ENCODE results near the gene DHRSX.
"Not testable (repeated sequence)": the region's sequence is repeated elsewhere in the genome, so short reads cannot be mapped to it uniquely, and the experiment has no call there.

The DHRSX gene

DNA sequence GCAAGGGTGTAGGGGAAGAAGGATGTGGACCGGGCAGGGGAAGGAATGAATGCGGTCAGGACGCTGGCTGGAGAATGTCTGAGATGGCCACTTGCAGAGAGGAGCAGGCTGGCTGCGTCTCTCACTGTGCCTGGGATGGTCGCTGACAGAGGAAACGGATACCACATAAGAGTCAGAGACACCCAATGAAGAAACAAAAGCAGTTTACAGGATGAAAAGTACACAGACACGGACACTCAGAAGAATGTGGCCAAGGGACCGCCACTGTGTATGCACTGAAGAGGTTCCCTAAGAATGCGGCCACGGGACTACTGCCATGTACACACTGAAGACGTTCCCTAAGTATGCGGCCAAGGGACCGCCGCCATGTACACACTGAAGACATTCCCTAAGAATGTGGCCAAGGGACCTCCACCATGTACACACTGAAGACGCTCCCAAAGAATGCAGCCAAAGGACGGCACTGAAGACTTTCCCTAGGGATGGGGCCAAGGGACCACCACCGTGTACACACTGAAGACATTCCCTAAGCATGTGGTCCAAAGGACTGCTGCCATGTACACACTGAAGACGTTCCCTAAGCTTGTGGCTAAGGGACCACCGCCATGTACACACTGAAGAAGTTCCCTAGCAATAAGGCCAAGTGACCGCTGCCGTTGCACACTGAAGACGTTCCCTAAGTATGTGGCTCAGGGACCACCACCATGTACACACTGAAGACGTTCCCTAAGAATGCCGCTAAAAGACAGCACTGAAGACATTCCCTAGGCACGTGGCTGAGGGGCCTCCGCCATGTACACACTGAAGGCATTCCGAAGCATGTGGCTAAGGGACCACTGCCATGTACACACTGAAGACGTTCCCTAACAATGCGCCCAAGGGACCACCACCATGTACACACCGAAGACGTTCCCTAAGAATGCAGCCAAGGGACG is 32.2 kb downstream of the DHRSX start:
- TF ChIP-seq FOXP2 (optimal IDR thresholded peaks at IDR 0.05; ENCODE audit: control extremely low read depth, extremely low read length, insufficient read depth) (no peak), EZH2 (IDR thresholded peaks at IDR 0.05) (no peak), POLR2AphosphoS5 (IDR thresholded peaks at IDR 0.05; ENCODE audit: borderline replicate concordance, low read depth, low read length) (no peak)
- H3K9ac ChIP-seq (ENCODE audit: insufficient read length) = no peak overlapping the region
- H3K9me3 ChIP-seq (ENCODE audit: low read depth, low read length) = no peaks in the 10 kb centered on the region
- DNase-seq (ENCODE audit: low read depth, low spot score) = no peak
- no peak overlapping the region for H3K27ac ChIP-seq
- no peaks in the 10 kb centered on the region for H3K36me3 ChIP-seq (ENCODE audit: insufficient read depth, low read length)
- H3K4me3 ChIP-seq = no peak overlapping the region

DNA sequence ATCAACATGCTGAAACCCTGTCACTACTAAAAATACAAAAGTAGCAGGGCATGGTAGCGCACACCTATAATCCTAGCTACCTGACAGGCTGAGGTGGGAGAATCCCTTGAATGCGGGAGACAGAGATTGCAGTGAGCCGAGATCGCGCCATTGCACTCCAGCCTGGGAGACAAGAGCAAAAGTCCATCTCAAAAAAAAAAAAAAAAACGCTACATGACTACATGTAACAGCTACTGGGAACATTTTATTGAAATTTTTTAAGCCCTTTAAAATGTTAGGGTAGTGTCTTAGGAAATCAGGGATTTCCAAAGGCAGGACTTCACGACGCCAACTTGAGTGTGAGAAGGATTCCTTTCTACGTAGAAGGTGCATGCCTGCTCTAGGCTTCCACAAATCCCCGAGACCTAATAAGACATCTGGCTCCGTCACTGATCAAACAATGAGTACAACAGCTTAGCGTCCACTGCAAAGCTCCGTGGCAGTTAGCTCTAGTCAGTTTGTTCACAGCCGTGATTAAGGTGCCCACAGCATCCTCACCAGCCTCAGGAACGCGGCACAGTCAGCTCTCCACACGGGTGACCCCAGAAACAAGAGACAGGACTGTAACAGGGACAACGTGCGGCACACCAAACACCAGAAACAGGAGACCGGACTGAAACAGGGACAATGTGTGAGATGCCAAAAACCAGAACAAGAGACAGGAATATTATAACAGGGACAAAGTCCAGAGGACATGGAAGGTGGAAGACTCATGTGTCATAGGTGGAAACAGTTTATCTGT is 33.7 kb downstream of the DHRSX start:
- H3K9me3 ChIP-seq (ENCODE audit: low read depth, low read length) = no peaks in the 10 kb centered on the region
- TF ChIP-seq FOXP2 (optimal IDR thresholded peaks at IDR 0.05; ENCODE audit: control extremely low read depth, extremely low read length, insufficient read depth) = no peak
- TF ChIP-seq EZH2 (IDR thresholded peaks at IDR 0.05) = no peak
- no peak for TF ChIP-seq POLR2AphosphoS5 (IDR thresholded peaks at IDR 0.05; ENCODE audit: borderline replicate concordance, low read depth, low read length)
- no peak for DNase-seq (ENCODE audit: low read depth, low spot score)
- no peak overlapping the region for H3K4me3 ChIP-seq
- no peaks in the 10 kb centered on the region for H3K36me3 ChIP-seq (ENCODE audit: insufficient read depth, low read length)
- no peak overlapping the region for H3K9ac ChIP-seq (ENCODE audit: insufficient read length)
- H3K27ac ChIP-seq = no peak overlapping the region

DNA sequence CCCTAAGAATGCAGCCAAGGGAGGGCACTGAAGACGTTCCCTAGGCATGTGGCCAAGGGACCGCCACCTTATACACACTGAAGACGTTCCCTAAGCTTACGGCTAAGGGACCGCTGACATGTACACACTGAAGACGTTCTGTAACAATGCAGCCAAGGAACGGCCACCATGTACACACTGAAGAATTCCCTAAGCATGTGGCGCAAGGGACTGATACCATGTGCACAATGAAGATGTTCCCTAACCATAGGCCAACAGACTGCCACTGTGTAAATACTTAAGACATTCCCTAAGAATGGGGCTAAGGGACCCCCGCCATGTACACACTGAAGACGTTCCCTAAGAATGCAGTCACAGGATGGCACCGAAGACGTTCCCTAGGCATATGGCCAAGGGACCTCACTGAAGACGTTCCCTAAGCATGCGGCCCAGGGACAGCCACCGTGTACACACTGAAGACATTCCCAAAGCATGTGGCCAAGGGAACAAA is 36.1 kb downstream of the DHRSX start:
- Histone ChIP-seq H3K4me3 (no peak overlapping the region), H3K36me3 (ENCODE audit: insufficient read depth, low read length) (no peaks in the 10 kb centered on the region), H3K27ac (no peak overlapping the region), H3K9ac (ENCODE audit: insufficient read length) (no peak overlapping the region), H3K9me3 (ENCODE audit: low read depth, low read length) (no peaks in the 10 kb centered on the region)
- DNase-seq (ENCODE audit: low read depth, low spot score) = no peak
- TF ChIP-seq POLR2AphosphoS5 (IDR thresholded peaks at IDR 0.05; ENCODE audit: borderline replicate concordance, low read depth, low read length) (no peak), FOXP2 (optimal IDR thresholded peaks at IDR 0.05; ENCODE audit: control extremely low read depth, extremely low read length, insufficient read depth) (no peak), EZH2 (IDR thresholded peaks at IDR 0.05) (no peak)

DNA sequence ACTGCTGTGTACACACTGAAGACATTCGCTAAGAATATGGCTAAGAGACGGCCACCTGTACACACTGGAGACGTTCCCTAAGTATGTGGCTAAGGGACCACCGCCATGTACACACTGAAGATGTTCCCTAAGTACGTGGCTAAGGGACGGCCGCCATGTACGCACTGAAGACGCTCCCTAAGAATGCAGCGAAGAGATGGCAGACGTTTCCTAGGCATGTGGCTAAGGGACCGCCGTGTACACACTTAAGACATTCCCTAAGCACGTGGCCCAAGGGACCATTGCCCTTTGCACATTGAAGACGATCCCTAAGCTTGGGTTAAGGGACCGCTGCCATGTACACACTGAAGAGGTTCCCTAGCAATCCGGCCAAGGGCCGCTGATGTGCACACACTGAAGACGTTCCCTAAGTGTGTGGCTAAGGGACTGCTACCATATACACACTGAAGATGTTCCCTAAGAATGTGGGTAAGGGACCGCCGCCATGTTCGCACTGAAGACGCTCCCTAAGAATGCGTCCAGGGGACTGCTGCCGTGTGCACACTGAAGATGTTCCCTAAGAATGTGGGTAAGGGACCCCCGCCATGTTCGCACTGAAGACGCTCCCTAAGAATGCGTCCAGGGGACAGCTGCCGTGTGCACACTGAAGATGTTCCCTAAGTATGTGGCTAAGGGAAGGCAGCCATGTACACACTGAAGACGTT is 36.7 kb downstream of the DHRSX start:
- TF ChIP-seq FOXP2 (optimal IDR thresholded peaks at IDR 0.05; ENCODE audit: control extremely low read depth, extremely low read length, insufficient read depth) (no peak), EZH2 (IDR thresholded peaks at IDR 0.05) (no peak), POLR2AphosphoS5 (IDR thresholded peaks at IDR 0.05; ENCODE audit: borderline replicate concordance, low read depth, low read length) (no peak)

DNA sequence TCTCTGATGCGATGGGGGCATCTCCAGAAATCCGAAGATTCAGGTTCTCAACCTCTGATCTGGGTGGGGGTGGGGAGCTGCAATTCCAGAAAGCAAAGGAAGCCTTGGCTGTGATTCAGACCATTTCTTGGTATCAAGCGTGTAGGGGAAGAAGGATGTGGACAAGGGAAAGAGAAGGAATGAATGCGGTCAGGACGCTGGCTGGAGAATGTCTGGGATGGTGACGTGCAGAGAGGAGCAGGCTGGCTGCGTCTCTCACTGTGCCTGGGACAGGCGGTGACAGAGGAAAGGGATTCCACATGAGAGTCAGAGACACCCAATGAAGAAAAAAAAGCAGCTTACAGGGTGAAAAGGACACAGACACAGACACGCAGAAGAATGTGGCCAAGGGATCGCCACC is 37.3 kb downstream of the DHRSX start:
- H3K27ac ChIP-seq; DNase-seq (ENCODE audit: low read depth, low spot score): not testable (repeated sequence)

More for the DNA sequence above, 36.7 kb downstream of the DHRSX start:
- DNase-seq (ENCODE audit: low read depth, low spot score) = no peak
- no peak overlapping the region for H3K27ac ChIP-seq
- H3K9me3 ChIP-seq (ENCODE audit: low read depth, low read length) = no peaks in the 10 kb centered on the region
- no peak overlapping the region for H3K4me3 ChIP-seq
- no peak overlapping the region for H3K9ac ChIP-seq (ENCODE audit: insufficient read length)
- H3K36me3 ChIP-seq (ENCODE audit: insufficient read depth, low read length) = no peaks in the 10 kb centered on the region

DNA sequence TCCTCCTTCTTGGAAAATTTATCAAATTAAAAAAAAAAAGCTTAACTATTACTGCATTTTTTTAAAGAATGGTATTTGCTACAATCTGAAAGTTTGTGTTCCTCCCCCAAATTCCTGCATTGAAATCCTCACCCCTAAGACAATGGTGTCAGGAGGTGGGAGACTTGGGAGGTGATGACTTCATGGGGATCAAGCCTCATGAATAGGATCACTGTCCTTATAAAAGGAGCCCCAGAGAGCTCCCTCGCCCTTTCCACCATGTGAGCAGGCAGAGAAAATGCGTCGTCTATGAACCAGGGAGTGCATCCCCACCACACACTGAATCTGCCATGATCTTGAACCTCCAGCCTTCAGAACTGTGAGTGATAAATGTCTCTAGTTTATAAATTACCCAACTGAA is 38.0 kb downstream of the DHRSX start:
- Histone ChIP-seq H3K9ac (ENCODE audit: insufficient read length) (no peak overlapping the region), H3K4me3 (no peak overlapping the region), H3K9me3 (ENCODE audit: low read depth, low read length) (no peaks in the 10 kb centered on the region), H3K36me3 (ENCODE audit: insufficient read depth, low read length) (no peaks in the 10 kb centered on the region), H3K27ac (no peak overlapping the region)
- no peak for TF ChIP-seq EZH2 (IDR thresholded peaks at IDR 0.05)
- TF ChIP-seq POLR2AphosphoS5 (IDR thresholded peaks at IDR 0.05; ENCODE audit: borderline replicate concordance, low read depth, low read length) = no peak
- TF ChIP-seq FOXP2 (optimal IDR thresholded peaks at IDR 0.05; ENCODE audit: control extremely low read depth, extremely low read length, insufficient read depth) = no peak
- DNase-seq (ENCODE audit: low read depth, low spot score) = no peak

More for the DNA sequence above, 37.3 kb downstream of the DHRSX start:
- H3K9ac ChIP-seq (ENCODE audit: insufficient read length); H3K36me3 ChIP-seq (ENCODE audit: insufficient read depth, low read length); H3K4me3 ChIP-seq; H3K9me3 ChIP-seq (ENCODE audit: low read depth, low read length): not testable (repeated sequence)

DNA sequence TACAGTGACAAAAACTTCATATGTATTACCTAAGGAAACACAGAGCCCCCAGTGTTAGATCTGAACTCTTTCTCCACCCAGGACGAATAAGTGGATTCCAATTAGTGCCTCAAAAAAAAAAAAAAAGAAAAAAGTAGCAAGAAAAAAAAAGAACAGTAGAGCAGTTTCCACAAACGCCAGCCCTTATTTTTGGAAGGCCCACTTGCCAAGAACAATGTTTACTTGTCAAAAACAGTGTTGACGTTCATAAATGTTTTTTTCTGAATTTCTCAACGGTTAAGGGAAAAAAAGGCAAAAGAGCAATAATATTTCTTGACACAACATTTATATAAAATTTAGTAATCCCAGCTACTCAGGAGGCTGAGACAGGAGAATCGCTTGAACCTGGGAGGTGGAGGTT is 38.7 kb downstream of the DHRSX start:
- no peak overlapping the region for H3K9ac ChIP-seq (ENCODE audit: insufficient read length)
- no peak for DNase-seq (ENCODE audit: low read depth, low spot score)
- TF ChIP-seq POLR2AphosphoS5 (IDR thresholded peaks at IDR 0.05; ENCODE audit: borderline replicate concordance, low read depth, low read length) = no peak
- TF ChIP-seq FOXP2 (optimal IDR thresholded peaks at IDR 0.05; ENCODE audit: control extremely low read depth, extremely low read length, insufficient read depth) = no peak
- no peak for TF ChIP-seq EZH2 (IDR thresholded peaks at IDR 0.05)
- H3K36me3 ChIP-seq (ENCODE audit: insufficient read depth, low read length) = no peaks in the 10 kb centered on the region
- H3K27ac ChIP-seq = no peak overlapping the region
- no peak overlapping the region for H3K4me3 ChIP-seq
- H3K9me3 ChIP-seq (ENCODE audit: low read depth, low read length) = no peaks in the 10 kb centered on the region

DNA sequence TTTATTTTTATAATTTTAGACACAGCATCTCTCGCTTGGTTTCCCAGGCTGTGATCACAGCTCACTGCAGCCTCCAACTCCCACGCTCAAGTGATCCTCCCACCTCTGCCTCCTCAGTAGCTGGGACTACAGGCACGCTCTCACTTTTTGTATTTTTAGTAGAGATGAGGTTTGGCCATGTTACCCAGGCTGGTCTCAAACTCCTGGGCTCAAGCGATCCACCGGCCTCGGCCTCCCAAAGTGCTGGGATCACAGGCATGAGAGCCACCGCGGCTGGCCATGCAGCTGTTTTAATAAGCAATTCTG is 39.1 kb downstream of the DHRSX start:
- Histone ChIP-seq H3K36me3 (ENCODE audit: insufficient read depth, low read length) (no peaks in the 10 kb centered on the region), H3K9me3 (ENCODE audit: low read depth, low read length) (no peaks in the 10 kb centered on the region), H3K9ac (ENCODE audit: insufficient read length) (no peak overlapping the region), H3K27ac (no peak overlapping the region), H3K4me3 (no peak overlapping the region)
- DNase-seq (ENCODE audit: low read depth, low spot score) = no peak
- TF ChIP-seq FOXP2 (optimal IDR thresholded peaks at IDR 0.05; ENCODE audit: control extremely low read depth, extremely low read length, insufficient read depth) (no peak), POLR2AphosphoS5 (IDR thresholded peaks at IDR 0.05; ENCODE audit: borderline replicate concordance, low read depth, low read length) (no peak), EZH2 (IDR thresholded peaks at IDR 0.05) (no peak)

DNA sequence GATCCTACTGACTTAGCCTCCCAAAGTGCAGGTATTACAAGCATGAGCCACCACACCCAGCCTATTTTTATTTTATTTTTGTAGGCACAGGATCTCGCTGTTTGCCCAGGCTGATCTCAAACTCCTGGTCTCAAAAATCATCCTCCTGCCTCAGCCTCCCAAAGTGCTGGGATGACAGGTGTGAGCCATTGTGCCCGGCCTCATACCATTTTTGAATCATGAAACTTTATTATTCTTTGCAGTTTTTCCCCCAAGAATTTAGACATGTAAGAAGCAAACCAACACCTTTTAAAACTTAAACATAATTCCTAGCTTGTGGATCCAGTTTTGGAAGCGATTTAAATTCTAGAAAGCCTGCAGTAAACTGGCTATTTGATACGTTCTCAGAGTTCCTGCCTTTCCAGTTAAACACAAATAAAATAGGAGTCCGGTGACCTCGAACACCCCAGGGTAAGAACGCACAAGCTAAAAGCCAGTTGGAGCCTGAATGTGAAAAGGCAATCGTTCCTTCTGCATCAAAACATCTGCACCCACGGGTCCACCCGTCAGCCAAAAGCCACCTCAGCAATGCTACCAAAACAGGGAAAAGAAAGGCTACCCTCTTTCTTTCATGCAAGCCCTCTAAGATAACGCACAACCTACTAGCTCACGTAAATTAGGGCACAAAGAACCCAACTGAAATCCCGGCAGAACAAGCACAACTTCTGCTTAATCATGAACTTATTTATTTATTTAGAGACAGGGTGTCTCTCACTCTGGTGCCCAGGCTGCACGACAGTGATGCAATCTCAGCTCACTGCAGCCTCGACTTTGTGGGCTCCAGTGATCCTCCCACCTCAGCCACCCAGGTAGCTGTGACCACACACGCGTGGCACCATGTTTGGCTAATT is 39.7 kb downstream of the DHRSX start:
- not testable (repeated sequence) for H3K27ac ChIP-seq; H3K9ac ChIP-seq (ENCODE audit: insufficient read length); H3K9me3 ChIP-seq (ENCODE audit: low read depth, low read length); DNase-seq (ENCODE audit: low read depth, low spot score); H3K36me3 ChIP-seq (ENCODE audit: insufficient read depth, low read length); H3K4me3 ChIP-seq

DNA sequence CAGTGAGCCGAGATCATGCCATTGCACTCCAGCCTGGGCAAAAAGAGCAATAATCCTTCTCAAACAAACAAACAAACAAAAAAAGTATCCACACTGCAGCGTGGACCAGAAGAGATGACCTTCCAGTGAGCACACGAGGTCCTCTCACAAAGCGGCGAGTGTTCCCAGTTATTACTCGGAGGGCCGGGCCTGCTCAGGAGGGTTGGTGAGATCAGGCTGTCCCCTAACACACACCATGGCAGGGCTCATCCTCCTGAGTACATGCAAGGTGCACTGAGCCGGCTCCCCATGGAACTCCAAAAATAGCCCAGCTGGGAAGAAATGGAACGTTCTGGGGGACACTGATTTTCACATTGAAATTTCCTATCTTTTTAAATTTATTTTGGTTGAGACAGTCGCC is 40.7 kb downstream of the DHRSX start:
- DNase-seq (ENCODE audit: low read depth, low spot score); H3K9ac ChIP-seq (ENCODE audit: insufficient read length); H3K4me3 ChIP-seq; H3K36me3 ChIP-seq (ENCODE audit: insufficient read depth, low read length); H3K9me3 ChIP-seq (ENCODE audit: low read depth, low read length); H3K27ac ChIP-seq: not testable (repeated sequence)

All from SK-N-MC (cell line).